Keratinocyte (primary cell): Measurements from ENCODE around the gene HINT2.

Source experiments
- EZH2 ChIP-seq: IDR thresholded peaks from one replicate; pipeline ENCODE4 v1.6.1; 2012; ENCODE audit warnings: inconsistent platforms, mild to moderate bottlenecking, low read length, moderate library complexity
- TF ChIP-seq, protein P1 (sequence below), 3 experiments: IDR thresholded peaks in 1 of 3; conservative IDR thresholded peaks in 1 of 3; optimal IDR thresholded peaks in 1 of 3; 2 replicates in 2 of 3; 3 replicates in 1 of 3; pipeline versions ENCODE3 to v1.5.1; 2011; ENCODE audit warnings: low read length in 3 of 3, mild to moderate bottlenecking in 3 of 3, moderate library complexity in 2 of 3, control low read depth in 1 of 3, inconsistent platforms in 1 of 3; ENCODE audit not compliant: insufficient read depth in 2 of 3; ENCODE audit errors: extremely low read depth in 1 of 3

DNA sequence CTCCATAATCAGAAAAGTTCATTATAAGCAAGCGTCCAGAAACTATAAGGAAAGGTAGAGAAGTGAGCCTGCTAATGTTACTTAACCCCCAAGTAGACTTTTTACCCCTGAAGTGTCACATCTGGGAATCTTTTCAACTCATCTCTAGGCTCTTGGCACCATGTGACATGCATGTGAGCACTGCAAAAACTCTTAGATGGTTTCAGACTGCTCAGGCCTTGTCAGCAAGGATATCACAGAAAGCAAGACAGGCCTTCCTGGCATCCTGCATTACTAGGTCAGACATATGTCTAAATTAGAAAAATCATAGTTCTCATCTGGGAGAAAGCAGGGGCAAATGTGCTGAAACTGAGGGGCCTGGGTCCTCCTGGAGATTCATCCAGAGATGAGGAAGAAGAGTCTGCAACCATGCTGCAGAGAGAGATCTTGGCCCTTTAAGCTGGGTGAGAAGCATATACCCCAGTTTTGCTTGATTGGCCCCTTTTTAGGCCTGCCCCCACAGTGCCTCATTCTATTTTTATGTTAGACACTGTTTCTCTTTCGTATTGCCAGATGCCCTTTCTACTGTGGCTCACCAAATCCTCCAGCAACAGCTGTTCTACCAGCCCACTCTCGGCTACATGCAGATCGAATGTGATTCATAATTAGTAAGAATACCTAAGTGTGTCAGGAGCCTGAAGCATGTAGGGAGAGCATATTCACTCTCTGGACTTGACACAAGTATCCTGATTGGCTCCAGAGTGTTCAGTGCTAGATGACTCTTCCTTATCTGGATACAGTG lies 33.1 kb upstream of the HINT2 start:
- TF ChIP-seq, protein P1, sequence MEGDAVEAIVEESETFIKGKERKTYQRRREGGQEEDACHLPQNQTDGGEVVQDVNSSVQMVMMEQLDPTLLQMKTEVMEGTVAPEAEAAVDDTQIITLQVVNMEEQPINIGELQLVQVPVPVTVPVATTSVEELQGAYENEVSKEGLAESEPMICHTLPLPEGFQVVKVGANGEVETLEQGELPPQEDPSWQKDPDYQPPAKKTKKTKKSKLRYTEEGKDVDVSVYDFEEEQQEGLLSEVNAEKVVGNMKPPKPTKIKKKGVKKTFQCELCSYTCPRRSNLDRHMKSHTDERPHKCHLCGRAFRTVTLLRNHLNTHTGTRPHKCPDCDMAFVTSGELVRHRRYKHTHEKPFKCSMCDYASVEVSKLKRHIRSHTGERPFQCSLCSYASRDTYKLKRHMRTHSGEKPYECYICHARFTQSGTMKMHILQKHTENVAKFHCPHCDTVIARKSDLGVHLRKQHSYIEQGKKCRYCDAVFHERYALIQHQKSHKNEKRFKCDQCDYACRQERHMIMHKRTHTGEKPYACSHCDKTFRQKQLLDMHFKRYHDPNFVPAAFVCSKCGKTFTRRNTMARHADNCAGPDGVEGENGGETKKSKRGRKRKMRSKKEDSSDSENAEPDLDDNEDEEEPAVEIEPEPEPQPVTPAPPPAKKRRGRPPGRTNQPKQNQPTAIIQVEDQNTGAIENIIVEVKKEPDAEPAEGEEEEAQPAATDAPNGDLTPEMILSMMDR (optimal IDR thresholded peaks at IDR 0.05 in 1 of 3, IDR thresholded peaks at IDR 0.05 in 1 of 3, conservative IDR thresholded peaks at IDR 0.05 in 1 of 3; ENCODE audit: extremely low read depth in 1 of 3, insufficient read depth in 2 of 3, low read length in 3 of 3), result no peak
- TF ChIP-seq EZH2, result no peak
